GM23338 (cell line): ENCODE measurements around the gene SNX5.

Experiments
- CREB1 ChIP-seq: fragments of 250-450 bp; sonication (Bioruptor Pico); IDR thresholded peaks from 2 replicates; pipeline ENCODE4 v1.5.0; 2020; ENCODE audit warnings: low read depth, mild to moderate bottlenecking, moderate library complexity
- EZH2 ChIP-seq: fragments of 200-600 bp; sonication (generic); IDR thresholded peaks from one replicate; pipeline ENCODE4 v1.8.0; 2017; ENCODE audit warnings: antibody characterized with exemption, mild to moderate bottlenecking, low read depth; ENCODE audit not compliant: unreplicated experiment
- JUNB ChIP-seq: IDR thresholded peaks from one replicate; pipeline ENCODE4 v1.6.1; 2016; ENCODE audit warnings: antibody characterized with exemption; ENCODE audit not compliant: unreplicated experiment
- POLR2AphosphoS5 ChIP-seq: IDR thresholded peaks from 2 replicates; pipeline ENCODE4 v1.6.1; 2016; ENCODE audit warnings: antibody characterized with exemption, low read depth
- TF ChIP-seq, protein P1 (sequence below), 2 experiments: fragments of 200-600 bp in 1 of 2; sonication (generic) in 1 of 2; conservative IDR thresholded peaks; 2 replicates each; pipeline versions ENCODE4 v1.5.1 to v1.6.1; 2016 to 2017; ENCODE audit warnings: antibody characterized with exemption in 2 of 2, low read depth in 2 of 2, mild to moderate bottlenecking in 2 of 2, moderate library complexity in 1 of 2
- TF ChIP-seq, protein P2 (sequence below): IDR thresholded peaks from one replicate; pipeline ENCODE4 v1.6.1; 2018; ENCODE audit warnings: antibody characterized with exemption; ENCODE audit not compliant: unreplicated experiment

DNA sequence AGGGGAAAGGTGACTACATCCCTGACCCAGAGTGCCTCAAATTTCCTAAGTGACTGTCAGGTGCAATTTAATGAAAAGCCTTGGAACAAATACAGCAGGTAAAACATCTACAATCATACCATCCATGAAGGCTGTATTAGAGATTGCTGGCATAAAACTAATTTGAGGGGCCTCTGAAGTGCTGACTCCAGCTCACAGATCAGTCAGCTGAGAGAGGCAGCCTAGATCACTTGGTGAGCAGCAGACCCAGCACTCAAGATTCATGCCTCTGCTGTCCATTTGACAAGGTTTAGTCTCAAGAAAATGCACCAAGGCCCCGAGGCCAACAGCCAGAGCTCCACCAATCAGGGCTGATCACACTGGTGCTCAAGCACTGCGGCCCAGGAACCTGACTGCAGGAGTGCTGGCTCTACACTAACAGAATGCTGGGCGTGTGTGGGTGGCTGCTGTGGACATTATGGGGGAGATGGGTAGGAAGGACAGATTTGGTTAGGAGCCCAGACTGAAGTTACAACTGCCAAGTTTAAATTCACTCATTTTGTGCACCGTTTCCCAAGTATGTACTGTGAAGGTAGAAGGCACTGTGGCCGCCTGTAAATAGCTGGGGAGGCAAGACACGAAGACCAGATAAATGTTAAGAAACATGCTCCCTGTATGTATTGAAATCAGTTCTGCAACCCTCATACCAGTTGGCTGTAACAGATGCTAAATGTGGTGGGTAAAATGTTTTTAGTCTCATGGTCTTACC is 28.2 kb downstream of the SNX5 start:
- TF ChIP-seq, protein P1, sequence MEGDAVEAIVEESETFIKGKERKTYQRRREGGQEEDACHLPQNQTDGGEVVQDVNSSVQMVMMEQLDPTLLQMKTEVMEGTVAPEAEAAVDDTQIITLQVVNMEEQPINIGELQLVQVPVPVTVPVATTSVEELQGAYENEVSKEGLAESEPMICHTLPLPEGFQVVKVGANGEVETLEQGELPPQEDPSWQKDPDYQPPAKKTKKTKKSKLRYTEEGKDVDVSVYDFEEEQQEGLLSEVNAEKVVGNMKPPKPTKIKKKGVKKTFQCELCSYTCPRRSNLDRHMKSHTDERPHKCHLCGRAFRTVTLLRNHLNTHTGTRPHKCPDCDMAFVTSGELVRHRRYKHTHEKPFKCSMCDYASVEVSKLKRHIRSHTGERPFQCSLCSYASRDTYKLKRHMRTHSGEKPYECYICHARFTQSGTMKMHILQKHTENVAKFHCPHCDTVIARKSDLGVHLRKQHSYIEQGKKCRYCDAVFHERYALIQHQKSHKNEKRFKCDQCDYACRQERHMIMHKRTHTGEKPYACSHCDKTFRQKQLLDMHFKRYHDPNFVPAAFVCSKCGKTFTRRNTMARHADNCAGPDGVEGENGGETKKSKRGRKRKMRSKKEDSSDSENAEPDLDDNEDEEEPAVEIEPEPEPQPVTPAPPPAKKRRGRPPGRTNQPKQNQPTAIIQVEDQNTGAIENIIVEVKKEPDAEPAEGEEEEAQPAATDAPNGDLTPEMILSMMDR (conservative IDR thresholded peaks at IDR 0.05; ENCODE audit: low read depth in 2 of 2) = no peak
- no peak; the same call in 1 of the 2 replicates for TF ChIP-seq POLR2AphosphoS5
- TF ChIP-seq, protein P2, sequence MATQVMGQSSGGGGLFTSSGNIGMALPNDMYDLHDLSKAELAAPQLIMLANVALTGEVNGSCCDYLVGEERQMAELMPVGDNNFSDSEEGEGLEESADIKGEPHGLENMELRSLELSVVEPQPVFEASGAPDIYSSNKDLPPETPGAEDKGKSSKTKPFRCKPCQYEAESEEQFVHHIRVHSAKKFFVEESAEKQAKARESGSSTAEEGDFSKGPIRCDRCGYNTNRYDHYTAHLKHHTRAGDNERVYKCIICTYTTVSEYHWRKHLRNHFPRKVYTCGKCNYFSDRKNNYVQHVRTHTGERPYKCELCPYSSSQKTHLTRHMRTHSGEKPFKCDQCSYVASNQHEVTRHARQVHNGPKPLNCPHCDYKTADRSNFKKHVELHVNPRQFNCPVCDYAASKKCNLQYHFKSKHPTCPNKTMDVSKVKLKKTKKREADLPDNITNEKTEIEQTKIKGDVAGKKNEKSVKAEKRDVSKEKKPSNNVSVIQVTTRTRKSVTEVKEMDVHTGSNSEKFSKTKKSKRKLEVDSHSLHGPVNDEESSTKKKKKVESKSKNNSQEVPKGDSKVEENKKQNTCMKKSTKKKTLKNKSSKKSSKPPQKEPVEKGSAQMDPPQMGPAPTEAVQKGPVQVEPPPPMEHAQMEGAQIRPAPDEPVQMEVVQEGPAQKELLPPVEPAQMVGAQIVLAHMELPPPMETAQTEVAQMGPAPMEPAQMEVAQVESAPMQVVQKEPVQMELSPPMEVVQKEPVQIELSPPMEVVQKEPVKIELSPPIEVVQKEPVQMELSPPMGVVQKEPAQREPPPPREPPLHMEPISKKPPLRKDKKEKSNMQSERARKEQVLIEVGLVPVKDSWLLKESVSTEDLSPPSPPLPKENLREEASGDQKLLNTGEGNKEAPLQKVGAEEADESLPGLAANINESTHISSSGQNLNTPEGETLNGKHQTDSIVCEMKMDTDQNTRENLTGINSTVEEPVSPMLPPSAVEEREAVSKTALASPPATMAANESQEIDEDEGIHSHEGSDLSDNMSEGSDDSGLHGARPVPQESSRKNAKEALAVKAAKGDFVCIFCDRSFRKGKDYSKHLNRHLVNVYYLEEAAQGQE = no peak
- no peak for TF ChIP-seq EZH2
- TF ChIP-seq JUNB = no peak
- no peak for TF ChIP-seq CREB1 (CRISPR knock-in tag)
